NCI-H1436 (cell line): ENCODE data around the gene STMN1.
A peak's percentile ranks its signal among the peaks of the same experiment; 100 is the strongest.

Experiments
- DNase-seq: peaks from one replicate; lab custom pipeline; 2025; lab: John Stamatoyannopoulos, UW

STMN1 gene

DNA sequence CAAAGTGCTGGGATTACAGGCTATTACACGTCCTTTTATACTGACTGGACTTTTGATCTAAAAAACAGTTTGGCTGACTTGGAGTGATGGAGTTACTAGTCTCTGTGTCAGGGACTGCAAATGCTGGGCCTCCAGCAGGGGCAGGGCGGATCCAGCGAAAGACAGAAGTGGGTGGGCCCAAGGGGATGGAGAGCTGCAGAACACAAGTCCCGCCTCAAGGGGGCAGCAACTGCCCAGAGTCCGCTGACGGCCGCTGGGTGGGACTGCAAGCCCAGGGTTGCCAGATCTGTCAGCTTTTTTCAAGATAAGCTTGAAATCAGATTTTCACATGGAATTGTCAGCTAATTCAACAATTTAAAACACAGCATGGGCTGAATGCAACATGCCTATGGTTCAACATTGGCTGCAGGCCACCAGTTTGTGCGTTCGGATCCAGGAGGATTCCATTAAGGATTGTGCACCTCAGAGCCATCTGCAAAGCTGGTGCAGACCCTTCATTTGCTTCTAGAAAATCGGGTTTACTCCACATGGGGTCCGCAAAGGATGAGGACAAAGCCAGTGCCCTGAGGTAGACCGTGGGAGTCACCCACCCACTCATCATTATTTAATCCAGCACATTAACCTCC lies 10.7 kb downstream of the STMN1 start:
- peak; percentile 88 for DNase-seq

DNA sequence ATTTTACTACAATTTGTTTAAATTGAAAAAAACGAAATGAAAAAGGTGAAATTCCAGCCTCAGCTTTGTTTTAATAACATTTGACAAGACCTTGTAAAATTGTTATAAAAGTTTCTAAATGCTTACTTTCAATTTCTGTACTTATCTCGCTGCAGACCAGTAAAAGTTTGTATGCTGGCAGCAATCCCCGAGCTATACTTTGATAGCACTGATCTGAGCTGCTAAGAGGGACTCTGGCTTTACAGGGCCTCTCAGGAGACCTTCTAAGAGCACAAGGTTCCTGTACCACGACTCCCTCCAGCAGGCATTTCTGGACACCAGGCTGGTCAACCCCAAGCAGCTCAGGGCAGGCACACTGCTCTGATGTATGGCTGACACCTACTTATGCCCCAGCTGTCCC lies 13.1 kb downstream of the STMN1 start:
- DNase-seq: no peak

DNA sequence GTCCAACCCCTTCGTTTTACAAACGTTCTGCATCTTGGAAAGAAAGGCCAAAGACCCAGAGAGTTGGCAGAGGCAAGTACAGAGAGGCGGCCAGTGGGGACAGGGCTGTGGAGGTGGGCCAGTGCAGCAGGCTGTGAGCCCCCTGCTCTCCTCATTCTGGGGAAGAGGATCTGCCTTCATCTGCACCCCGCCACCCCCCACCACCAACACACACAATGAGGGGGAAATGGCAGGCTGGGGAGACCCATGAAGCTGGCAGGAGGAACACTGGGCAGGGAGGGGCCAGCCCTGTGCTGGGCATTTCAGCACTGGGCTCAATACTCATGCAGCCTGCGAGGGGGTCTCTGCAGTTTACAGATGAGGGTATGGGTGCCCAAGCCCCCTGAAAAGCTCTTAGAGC lies 14.6 kb downstream of the STMN1 start:
- DNase-seq: no peak

DNA sequence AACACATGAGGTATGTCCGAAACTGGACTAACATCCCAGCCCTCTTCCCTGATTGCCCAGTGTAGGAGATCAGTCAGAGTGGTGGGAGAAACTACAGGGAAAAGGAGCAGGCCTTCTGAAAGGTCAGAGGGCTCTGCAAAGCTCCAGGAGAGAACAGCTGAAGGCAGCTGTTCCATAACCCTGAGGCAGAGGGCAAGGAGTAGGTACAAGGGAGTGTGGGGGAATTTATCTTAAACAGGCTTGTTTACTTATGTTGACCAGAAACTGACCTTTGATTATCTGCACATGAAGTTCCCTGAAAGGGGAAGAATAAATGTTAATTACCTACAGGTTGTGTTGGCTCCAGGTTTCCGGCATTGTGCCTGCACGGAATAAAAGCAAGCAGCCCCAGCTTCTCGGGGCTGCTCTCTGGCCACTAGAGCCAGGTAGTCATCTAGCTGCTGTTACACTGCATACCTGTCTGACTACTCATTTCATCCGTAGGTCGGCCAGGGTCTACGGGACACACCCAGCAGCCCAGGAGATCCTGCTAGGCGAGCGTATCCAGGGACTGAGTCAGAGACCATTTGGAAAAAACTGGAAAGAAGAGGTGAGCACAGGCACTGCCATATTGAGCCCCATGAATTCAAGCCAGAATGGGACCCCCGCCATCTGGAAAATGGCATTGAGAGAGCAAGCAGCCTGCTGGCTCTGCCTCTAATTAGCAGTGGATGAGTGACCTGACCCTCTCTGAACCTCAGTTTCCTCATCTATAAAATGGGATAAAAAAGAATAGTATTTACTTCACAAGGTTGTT lies 15.8 kb downstream of the STMN1 start:
- no peak for DNase-seq

DNA sequence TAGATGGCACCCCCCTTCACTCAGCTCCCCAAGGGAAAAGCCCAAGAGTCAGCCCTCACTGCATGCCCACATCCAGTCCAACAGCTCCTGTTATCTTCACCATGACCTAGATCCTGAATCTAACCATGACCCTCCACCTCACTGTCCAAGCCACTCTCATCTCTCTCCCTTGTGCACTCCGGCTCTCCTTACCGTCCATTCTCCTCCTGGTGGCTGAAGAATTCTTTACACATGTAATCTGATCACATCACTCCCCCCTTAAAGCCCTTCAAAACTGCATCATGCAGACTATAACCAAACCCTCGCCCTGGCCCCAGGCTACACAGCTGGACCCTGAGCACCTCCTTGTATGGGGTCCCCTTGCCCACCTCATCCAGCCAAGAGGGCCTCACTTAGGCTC lies 16.7 kb downstream of the STMN1 start:
- no peak for DNase-seq

DNA sequence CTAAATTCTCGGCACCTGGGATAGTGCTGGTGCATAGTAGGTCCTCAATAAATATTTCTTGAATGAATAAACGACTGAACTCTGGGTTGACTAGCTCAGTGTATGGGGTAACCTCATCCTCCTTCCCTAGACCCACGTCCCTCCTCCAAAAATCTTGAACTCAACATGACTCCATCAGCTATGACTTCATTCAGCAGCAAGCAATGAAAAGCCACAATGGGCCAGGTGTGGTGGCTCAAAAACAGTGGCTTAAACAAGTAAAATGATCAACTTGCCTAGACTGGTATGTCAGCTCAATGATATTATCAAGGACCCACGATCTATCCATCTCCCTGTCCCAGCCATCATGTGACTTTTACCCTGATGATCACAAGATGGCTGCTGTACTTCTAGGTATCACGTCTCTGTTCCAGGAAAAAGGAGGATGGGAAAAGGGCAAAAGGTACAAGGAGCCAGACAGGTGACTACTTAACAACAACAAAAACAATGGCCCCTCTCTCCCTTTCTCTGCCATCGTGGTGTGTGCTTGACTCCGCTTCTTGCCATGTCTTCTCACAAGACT lies 17.7 kb downstream of the STMN1 start:
- DNase-seq: no peak

DNA sequence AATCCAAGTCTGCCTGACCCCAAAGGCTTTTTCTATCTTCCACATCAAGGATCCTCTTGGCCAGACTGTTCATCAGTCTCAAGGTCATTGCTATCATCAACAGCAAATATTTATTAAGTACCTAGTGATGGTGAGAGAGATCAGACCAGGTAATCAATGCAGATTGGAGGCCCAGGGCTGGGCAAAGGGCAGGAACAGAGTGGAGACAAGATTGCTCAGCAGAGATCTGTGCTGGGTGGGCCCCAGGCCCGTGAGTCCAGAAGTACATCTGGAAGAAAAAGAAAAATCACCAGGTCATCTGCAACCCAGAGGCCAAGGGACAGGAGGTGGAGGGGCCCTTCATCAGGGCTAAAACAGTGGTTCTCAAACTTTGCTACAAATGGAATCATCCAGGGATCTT lies 20.6 kb downstream of the STMN1 start:
- DNase-seq: no peak

DNA sequence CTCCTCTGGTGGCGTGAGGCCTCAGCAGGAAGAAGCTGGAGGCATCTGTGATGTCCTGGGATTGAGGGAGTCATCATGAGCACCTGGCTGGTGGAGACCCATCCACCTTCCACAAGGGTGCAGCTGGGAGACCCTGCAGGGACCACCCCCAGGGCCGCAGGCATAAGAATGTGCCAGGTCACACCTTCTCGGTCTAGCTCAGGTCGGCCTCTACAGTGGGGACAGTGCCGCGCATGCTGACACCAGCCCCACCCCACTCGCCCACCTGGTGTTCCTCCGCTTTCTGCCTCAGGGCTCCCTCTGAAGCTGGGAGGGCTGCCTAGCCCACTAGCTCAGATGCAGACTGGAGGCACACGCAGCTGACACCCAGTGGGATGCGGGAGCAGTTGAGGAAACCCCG lies 25.0 kb downstream of the STMN1 start:
- DNase-seq: no peak

DNA sequence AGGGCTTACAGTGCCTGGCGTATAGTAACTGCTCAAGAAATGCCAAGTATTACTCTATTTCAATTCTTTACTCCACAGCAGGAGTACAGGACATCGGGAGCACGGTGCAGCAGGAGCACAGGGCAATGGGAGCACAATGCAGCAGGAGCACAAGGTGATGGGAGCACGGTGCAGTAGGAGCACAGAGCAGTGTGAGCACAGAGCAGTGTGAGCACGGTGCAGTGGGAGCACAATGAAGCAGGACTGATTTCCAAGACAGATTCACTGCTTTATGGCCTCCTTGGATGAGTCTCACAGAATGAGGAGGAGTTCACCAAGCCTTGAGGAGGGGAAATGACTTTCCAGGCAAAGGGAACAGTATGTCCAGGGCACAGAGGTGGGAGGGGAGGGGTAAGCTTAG lies 25.7 kb downstream of the STMN1 start:
- no peak for DNase-seq

DNA sequence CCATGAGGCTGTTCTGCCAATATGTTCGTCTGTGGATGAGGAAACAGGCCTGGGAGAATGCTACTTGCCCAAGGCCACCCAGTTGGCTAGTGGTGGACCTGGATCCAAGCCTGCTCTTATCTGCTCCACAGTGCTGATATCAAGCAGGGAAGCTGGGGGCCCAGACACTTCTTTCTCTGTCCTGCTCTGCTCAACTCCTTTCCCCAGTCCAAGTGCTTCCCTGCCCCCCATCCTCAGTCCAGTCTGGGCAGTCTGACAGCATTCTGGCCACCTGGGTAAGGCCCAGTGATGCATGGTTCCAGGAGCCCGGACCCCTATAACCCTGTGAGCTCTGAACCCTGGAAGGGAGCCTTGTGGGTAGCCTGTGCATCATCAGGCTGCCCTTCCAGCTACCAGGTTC lies 26.5 kb downstream of the STMN1 start:
- DNase-seq: no peak

DNA sequence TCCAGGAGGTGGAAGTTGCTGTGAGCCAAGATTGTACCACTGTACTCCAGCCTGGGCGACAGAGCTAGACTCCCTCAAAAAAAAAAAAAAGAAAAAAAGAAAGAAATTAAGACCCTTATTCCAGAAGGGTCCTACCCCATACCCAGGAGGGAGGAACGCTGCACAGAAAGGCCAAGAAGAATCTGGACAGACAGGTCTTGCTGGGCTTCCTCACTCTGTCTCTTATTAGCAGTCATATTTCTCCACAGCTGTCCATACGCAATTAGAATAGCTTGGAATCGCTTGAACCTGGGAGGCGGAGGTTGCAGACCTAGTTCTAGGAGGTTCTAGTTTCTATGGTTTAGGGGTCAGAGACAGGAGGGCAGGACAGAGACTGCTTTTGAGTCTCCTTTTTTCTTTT lies 27.5 kb downstream of the STMN1 start:
- no peak for DNase-seq

DNA sequence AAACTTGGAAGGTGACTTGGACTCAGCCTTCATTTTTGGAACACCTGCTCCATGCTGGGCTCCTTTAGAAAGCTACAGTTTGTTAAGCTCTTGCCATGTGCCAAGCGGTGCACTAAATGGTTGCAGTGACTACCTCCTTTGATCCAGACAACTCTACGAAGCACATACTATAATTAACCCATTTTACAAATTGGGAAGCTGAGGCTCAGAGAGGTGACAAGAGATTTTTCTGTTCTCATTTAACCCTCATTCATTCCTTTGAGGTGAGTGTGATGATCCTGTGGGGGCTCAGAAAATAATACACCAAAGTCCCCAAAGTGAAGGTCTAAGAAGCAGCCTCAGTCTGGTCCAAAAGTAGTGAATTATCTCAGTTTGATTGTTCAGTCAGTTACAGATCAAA lies 29.1 kb downstream of the STMN1 start:
- no peak for DNase-seq

DNA sequence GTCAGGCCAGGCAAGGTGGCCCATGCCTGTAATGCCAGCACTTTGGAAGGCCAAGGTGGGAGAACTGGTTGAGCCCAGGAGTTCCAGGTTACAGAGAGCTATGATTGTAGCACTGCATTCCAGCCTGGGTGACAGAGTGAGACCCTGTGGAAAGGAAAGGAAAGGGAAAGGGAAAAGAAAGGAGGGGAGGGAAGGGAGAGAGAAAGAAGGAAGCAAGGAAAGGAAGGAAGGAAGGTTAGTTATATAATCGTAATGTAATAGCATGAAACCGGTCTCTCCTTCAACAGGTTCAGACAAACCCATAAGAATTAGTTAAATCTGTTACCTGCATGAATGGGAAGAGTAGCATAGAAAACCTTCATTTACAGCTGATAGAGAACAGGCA lies 29.5 kb downstream of the STMN1 start:
- no peak for DNase-seq

DNA sequence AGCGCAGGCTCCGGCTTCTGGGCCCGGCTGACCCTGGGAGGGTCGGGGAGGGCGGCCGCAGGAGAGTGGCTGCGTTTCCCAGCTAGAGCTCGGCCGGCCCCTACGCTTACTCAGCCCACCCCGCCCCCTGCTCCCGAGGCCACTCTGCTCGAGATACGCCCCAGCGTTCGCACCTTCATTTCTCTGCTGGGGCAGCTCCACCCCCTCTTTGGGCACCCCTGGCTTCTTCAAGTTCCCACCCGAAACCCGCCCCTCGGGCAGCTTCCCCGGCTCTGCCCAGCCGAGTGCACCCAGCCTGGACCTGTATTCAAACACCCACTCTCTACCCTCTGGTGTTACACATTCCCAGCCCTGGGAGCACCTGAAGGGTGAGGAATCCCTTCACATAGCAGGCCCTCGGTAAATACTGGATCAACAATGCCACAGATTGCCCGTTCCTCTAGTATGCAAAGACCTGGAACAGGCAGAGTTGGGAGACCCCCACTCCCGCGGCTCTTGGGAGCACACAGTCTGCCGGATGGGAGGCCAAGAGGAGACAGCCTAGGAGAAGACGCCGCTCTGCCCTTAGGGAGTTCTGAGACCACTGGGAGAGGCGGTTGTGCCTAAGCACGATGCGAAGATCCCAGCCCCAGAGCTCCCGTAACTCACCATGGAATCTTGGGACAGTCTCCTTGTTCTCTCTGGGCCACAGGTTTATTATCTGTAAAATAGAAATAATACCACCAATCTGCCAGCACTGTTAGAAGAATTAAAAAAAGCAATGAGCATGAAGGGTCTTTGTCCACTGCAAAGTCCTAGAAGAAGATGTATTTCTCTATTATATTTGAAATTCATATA lies 30.1 kb downstream of the STMN1 start:
- no peak for DNase-seq

DNA sequence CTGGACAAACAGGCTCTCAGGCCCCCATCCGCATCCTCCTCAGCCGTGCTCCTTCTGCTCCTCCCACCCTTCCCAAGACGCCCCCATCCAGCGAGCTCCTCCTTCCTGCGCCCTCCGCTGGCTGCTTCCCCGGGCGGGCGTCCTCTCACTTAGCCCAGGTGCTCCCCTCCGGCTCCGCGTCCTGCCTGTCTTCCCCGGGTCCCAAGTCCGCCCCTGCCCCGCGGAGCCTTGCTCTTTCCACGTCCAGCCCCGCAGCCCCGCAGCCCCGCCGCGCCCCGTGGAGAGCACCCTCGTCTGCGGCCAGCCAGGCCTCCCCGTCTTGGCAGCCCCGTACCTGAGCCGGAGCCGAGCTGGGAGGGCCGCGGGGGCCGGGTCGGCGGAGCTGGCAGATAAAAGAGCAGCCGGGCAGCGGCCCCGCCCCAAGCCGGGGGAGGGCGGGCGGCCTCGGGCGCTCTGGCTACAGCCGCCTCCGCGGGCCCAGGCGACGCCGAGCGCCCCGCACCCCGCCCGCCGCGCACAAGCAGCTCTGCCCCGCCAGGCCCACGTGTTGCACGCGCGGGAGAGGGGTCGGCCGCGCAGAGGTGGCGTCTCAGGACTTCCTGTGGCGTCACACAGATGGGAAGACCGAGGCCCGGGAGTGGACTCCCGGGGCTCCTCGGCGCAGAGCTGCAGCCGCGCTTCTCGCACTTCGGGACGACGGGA lies 30.9 kb downstream of the STMN1 start, which contains the start of gene PAQR7:
Gene PAQR7 (minus strand): TSS at position 555 of the 702 bp plus-strand sequence. CDS start 11,869 bp downstream, outside the sequence.
- DNase-seq: peak; percentile 67

DNA sequence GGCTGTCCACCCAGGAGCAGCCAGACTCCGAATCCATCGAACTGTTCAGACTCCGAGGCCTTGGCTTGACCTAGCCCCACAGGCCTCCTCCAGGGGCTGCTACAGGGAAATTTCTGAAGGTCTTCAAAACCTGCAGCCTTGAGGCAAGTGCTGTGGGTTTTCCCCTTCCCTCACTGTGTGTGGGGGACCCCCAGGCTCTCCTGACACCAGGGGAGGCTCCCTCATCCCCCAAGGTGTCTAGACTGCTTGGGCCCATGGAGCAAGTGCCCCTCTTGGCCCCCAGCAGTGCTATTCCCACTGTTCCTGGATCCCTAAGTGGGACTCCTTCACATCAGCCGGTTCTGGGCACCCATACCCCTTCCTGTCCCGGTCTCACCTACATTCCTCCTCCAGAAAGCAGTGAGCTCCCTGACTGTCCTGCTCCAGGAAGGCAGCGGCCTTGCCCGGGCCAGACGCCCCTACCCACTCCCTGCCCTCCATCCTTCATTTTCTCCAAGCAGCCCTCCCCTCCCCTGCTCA lies 31.5 kb downstream of the STMN1 start:
- DNase-seq: no peak

DNA sequence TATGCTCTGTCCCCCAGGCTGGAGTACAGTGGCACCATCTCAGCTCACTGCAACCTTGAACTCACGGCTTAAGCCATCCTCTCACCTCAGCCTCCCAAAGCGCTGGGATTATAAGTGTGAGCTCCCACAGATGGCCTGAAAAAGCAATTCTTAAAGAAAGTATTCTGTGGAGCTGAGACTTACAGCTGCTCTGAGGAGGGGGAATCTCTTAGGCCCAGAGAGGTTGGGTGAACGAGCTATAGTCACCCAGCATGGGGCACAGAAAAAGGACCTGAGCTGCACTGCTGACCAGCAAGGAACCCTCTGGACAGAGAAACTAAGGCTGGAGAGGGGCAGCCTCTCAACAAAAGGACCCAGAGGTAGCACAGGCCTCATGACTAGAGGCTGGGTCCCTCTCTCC lies 32.0 kb downstream of the STMN1 start:
- no peak for DNase-seq

DNA sequence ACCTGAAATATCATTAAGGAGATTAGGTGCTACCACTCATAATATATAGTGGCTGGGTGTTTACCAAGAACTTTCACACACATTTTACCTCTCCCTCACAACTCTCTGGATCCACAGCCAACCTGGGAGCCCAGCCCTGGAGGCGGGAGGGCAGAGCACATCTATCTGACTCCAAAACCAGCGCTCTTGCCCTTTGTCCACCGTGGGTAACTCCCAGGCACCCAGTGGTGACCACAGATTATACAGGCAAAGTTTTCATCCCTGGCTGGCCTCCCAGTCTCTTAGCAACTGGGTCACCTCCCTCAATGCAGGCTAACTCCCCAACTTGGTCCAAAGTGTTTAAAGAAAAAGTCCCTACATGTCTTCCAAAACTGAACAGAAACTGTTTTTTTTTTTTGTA lies 33.1 kb downstream of the STMN1 start:
- DNase-seq: no peak

DNA sequence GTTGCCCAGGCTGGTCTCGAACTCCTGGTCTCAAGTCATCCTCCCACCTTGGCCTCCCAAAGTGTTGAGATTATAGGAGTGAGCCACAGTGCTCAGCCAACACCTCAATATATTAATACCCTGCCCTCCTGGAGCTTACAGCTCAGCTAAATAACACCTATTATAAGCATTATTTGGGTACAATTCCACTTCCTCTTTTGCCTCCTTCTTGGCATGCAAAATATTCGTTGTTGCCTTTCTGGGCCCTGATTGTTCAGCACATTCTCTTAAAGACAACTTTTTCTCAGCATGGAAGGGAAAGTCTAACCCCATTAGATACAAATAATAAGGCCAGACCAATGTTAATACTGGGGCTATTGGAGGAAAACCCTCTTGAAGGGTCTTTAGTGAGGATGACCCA lies 33.5 kb downstream of the STMN1 start:
- DNase-seq: no peak

DNA sequence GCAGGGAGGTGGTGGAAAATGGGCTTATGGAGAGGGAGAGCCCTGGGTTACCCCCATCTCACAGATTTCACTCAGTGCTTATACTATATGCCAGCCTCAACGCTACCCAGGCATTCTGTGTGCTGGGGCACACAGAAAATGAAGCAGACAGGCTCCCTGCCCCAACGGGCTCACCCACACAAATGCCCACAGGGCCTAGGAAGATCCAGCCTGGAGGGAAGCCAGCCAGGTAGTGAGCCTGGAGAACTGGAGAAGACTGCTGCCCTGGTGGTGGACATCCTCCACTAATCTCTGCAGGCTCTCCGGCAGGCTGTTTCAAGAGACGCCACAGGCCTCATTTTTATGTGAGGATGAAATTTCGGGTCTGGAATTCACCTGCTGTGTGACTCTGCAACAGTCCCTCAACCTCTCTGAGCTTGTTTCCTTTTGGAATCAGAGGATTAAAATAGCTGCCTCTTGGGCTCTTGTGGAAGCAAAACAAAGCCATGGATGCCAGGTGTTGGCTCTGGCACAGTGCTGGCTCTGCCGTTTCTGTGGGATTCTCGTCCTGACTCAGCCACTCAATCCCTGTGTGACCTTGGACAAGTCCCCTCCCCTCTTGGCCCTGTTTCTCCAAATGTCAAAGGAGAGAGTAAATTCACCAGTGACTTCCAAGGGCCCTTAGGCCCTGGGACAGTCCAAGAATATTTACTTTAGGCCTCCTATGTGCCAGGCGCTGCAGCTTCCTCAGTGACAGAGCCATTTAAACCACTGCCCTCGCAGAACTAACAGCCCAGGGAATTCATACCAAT lies 34.3 kb downstream of the STMN1 start:
- DNase-seq: no peak
